Thoracic aorta (tissue), 2 donors: Measurements from ENCODE around the gene SLC35E2B. TPM values are rescaled to one million over a fixed set of nuclear protein-coding genes. Genes with fewer than 3 reads are reported as not detected.
A peak's percentile ranks its signal among the peaks of the same experiment; 100 is the strongest.

Experiments used
- ATAC-seq: fragments of 150-250 bp; one replicate; pipeline ENCODE4 v1.8.0; 2017; ENCODE audit warnings: low read depth; ENCODE audit not compliant: insufficient number of reproducible peaks, low FRiP score
- DNase-seq: peaks from one replicate; pipeline ENCODE4 v3.0.0-alpha.2; 2020; ENCODE audit warnings: low spot score
- H3K27ac ChIP-seq, 2 donors: fragments of 200-600 bp; sonication (generic); 1 replicate in 1 of 2; 2 replicates in 1 of 2; pipeline ENCODE4 v1.5.1; 2016; ENCODE audit warnings: mild to moderate bottlenecking in 2 of 2, moderate library complexity in 2 of 2
- H3K27me3 ChIP-seq: fragments of 200-600 bp; sonication (generic); replicated peaks from 2 replicates; pipeline ENCODE4 v1.6.0; 2016; ENCODE audit warnings: mild to moderate bottlenecking; ENCODE audit not compliant: insufficient read depth
- H3K36me3 ChIP-seq: fragments of 200-600 bp; sonication (generic); one replicate; pipeline ENCODE4 v1.5.1; 2016
- H3K4me1 ChIP-seq, 2 donors: fragments of 200-600 bp; sonication (generic); 1 replicate in 1 of 2; 2 replicates in 1 of 2; pipeline versions ENCODE4 v1.5.1 to v1.6.0; 2016; ENCODE audit warnings: low read depth in 2 of 2, mild to moderate bottlenecking in 1 of 2; ENCODE audit not compliant: control insufficient read depth in 1 of 2
- H3K4me3 ChIP-seq: fragments of 200-600 bp; sonication (generic); 2 replicates; pipeline ENCODE4 v1.5.1; 2016; ENCODE audit warnings: mild to moderate bottlenecking
- H3K9me3 ChIP-seq: fragments of 200-600 bp; sonication (generic); 2 replicates; pipeline ENCODE4 v1.5.1; 2016
- total RNA-seq, 2 donors: library from RNA; depleted of rRNA; stranded (reverse); fragments of >200 nt; gene quantifications; one replicate each; pipeline versions ENCODE4 v1.1.0 to v1.2.3, GENCODE V29; 2016
- TF ChIP-seq, protein P1 (sequence below): fragments of 200-600 bp; sonication (generic); IDR thresholded peaks from one replicate; pipeline ENCODE4 v1.5.1; 2019; ENCODE audit warnings: antibody characterized with exemption

The SLC35E2B gene
- total RNA-seq, 2 donors from 2014 or later, result 37.2 to 48.3 TPM

DNA sequence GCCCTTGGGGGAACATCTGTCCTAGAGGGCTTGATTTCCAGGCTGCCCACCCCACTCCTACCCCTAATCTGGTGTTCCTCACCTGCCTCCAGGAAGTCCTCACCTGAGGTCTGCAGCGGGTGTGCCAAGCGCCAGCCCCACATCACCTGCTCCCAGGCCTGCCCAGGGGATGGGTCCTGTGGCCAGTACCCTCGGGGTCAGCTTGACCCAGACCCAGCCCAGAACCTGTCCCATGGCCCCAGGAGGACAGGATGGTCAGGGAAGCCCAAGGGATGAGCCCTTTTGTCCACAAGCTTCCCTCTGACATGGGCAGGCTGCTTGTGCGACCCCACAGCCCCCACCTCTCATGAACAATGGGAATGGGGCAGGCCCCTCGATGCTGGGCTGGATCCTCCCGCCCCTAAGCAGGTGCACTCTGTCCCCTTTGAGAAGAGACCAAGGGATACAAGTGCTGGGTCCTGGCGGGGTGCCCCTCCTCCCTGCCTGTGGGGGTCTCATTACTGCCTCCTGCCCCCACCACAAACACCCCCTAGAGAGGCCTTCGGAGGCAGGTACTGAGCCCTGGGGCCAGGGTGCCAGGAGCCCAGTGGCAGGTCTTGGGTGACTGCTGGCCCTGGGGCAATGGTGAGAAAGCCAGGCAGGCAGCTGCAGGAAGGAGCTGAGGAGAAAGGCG is 74.1 kb downstream of the SLC35E2B start:
- H3K36me3 ChIP-seq, result peaks cover 8% of the 10 kb centered on the region
- DNase-seq (no peak), ATAC-seq (no peak)
- peaks cover 18 to 27% of the 10 kb centered on the region in 2 donors for H3K4me1 ChIP-seq
- no peaks in the 10 kb centered on the region for H3K9me3 ChIP-seq
- TF ChIP-seq, protein P1, sequence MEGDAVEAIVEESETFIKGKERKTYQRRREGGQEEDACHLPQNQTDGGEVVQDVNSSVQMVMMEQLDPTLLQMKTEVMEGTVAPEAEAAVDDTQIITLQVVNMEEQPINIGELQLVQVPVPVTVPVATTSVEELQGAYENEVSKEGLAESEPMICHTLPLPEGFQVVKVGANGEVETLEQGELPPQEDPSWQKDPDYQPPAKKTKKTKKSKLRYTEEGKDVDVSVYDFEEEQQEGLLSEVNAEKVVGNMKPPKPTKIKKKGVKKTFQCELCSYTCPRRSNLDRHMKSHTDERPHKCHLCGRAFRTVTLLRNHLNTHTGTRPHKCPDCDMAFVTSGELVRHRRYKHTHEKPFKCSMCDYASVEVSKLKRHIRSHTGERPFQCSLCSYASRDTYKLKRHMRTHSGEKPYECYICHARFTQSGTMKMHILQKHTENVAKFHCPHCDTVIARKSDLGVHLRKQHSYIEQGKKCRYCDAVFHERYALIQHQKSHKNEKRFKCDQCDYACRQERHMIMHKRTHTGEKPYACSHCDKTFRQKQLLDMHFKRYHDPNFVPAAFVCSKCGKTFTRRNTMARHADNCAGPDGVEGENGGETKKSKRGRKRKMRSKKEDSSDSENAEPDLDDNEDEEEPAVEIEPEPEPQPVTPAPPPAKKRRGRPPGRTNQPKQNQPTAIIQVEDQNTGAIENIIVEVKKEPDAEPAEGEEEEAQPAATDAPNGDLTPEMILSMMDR, result no peak
- H3K27me3 ChIP-seq, result no peaks in the 10 kb centered on the region
- H3K27ac ChIP-seq, result no peak overlapping the region
- no peak overlapping the region for H3K4me3 ChIP-seq

DNA sequence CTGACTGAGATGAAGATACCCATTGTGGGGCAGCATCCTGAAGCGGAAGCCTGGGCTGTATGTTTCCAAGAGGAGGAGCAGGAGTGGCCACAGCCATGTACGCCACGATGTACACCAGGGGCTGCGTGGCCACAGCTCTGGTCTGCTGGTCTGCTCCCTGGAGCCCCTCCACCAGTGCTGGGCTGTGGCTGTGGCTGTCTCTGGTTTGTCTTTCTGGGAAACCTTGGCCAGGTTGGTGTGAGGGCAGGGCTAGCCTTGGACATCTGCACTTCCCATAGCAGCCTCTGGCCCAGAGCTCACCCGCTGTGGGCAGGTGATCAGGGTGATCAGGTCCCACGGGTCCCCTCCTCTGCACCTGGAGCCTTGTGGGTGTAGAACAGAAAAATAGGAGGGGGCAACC is 74.7 kb downstream of the SLC35E2B start:
- TF ChIP-seq, protein P1, result no peak
- Histone ChIP-seq H3K36me3 (peaks cover 8% of the 10 kb centered on the region), H3K27ac (no peak overlapping the region), H3K4me3 (no peak overlapping the region), H3K4me1 (peaks cover 18 to 30% of the 10 kb centered on the region in 2 donors), H3K9me3 (no peaks in the 10 kb centered on the region), H3K27me3 (no peaks in the 10 kb centered on the region)
- DNase-seq (no peak), ATAC-seq (no peak)

DNA sequence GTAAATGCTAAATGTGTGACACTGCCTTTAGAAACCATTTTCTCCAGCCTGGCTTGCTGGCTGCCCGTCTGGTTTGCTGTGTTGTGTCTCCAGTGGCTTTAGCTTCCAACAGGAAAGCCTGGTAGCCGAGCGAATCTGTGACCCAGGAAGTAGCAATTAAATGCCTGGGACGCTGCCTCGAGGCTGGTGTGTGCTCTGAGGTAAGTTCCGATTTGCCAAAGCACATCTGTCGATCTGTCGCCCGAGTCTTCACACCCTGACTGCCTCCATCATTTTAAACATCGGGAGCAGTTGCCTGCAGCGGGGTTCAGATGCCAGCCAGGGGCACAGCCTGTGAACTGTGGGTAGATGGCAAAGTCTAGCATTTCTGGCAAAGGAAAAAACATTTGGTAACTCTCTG is 75.1 kb downstream of the SLC35E2B start:
- peaks cover 8% of the 10 kb centered on the region for H3K36me3 ChIP-seq
- TF ChIP-seq, protein P1, result no peak

DNA sequence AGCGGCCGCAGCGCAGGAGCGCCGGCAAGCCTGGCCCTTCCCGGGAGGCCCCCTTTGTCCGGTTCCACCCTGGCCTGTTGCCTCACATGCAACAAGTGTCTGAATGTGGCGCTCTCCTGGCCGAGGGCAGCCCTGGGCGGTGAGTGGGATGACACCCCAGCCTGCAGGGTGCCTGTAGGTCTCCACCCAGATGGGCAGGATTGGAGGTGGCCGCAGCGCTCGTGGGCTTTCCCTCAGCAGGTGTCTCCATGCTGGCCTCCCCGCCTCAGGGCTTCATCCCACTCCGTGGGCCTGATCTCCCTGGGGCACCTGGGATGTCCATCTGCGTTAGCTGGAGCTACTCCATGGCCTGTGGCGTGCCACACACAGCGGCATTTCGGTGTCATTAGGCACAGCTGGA is 75.8 kb downstream of the SLC35E2B start:
- H3K27ac ChIP-seq, result no peak overlapping the region
- peaks cover 18 to 30% of the 10 kb centered on the region in 2 donors for H3K4me1 ChIP-seq
- TF ChIP-seq, protein P1, result no peak
- H3K4me3 ChIP-seq, result peak overlapping the region; percentile 96
- ATAC-seq (no peak), DNase-seq (no peak)
- no peaks in the 10 kb centered on the region for H3K27me3 ChIP-seq
- H3K9me3 ChIP-seq, result no peaks in the 10 kb centered on the region
- H3K36me3 ChIP-seq, result peaks cover 8% of the 10 kb centered on the region

More for the DNA sequence above, 75.1 kb downstream of the SLC35E2B start:
- no peak overlapping the region for H3K27ac ChIP-seq
- H3K4me1 ChIP-seq, result peaks cover 18 to 30% of the 10 kb centered on the region in 2 donors
- H3K9me3 ChIP-seq, result no peaks in the 10 kb centered on the region
- DNase-seq (no peak), ATAC-seq (no peak)
- H3K4me3 ChIP-seq, result no peak overlapping the region
- H3K27me3 ChIP-seq, result no peaks in the 10 kb centered on the region

DNA sequence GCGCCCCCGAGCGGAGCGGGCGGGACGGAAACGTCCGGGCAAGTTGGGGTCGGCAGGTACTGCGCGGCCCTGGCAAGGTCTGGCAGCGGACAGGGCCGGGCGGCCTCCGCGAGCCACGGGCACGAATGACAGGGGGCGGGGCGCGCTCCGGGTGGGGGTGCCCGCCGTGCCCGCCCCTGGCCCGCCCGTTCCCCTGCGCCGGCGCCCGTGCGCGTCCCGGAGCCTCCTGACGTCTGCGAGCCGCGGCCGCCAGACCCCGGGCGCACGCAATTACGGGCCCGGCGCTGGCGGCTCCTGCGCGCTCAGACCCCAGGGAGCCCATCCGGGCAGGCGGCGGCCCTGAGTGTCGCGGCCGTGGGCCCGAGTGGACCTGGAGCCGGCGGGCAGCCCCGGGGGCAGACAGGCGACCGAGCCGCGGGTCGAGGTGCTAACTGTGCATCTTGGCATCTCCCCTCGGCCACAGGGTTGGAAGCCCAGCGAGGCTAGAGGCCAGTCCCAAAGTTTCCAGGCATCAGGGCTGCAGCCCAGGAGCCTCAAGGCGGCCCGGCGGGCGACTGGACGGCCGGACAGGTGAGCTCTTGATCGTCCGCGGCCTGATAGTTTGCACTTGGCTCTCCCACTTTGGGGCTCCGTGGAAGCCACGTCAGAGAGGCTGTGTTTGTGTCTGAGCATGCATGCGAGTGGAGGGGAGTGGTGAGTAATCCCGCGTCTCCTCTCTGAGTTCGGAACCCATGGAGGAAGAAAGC is 76.4 kb downstream of the SLC35E2B start:
- no peaks in the 10 kb centered on the region for H3K9me3 ChIP-seq
- no peak for DNase-seq
- peaks cover 8% of the 10 kb centered on the region for H3K36me3 ChIP-seq
- H3K4me3 ChIP-seq, result peak overlapping the region; percentile 96
- TF ChIP-seq, protein P1, result no peak
- ATAC-seq, result peak; percentile 5
- peaks cover 18 to 30% of the 10 kb centered on the region in 2 donors for H3K4me1 ChIP-seq
- no peaks in the 10 kb centered on the region for H3K27me3 ChIP-seq
- peak overlapping the region; percentile 99 to 100 for H3K27ac ChIP-seq
